Measurements from ENCODE around the gene PLCL2. TPM values are rescaled to one million over a fixed set of nuclear protein-coding genes. Genes with fewer than 3 reads are reported as not detected.

Gene PLCL2
- total and polyA plus RNA-seq, 10 donors: 6.9 to 60.4 (median 41.8) TPM

DNA sequence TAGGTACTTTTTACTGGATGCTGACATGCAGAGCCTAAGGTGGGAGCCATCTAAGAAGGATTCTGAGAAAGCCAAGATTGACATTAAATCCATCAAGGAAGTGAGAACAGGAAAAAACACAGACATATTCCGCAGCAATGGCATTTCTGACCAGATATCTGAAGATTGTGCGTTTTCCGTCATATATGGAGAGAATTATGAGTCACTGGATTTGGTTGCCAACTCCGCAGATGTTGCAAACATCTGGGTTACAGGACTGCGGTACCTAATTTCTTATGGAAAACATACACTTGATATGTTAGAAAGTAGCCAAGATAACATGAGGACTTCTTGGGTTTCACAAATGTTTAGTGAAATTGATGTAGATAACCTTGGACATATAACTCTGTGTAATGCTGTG lies 125.1 kb downstream of the PLCL2 start:
- Histone ChIP-seq H3K9me3 (no peaks in the 10 kb centered on the region), H3K4me1 (peaks cover 0 to 43% (median 23%) of the 10 kb centered on the region in 6 donors), H3K4me3 (no peak overlapping the region), H3K36me3 (peaks cover 0 to 58% (median 28%) of the 10 kb centered on the region in 6 donors), H3K27me3 (replicated peaks in 1 of 7) (no peaks in the 10 kb centered on the region), H3K27ac (no peak overlapping the region)
- TF ChIP-seq, protein P1, sequence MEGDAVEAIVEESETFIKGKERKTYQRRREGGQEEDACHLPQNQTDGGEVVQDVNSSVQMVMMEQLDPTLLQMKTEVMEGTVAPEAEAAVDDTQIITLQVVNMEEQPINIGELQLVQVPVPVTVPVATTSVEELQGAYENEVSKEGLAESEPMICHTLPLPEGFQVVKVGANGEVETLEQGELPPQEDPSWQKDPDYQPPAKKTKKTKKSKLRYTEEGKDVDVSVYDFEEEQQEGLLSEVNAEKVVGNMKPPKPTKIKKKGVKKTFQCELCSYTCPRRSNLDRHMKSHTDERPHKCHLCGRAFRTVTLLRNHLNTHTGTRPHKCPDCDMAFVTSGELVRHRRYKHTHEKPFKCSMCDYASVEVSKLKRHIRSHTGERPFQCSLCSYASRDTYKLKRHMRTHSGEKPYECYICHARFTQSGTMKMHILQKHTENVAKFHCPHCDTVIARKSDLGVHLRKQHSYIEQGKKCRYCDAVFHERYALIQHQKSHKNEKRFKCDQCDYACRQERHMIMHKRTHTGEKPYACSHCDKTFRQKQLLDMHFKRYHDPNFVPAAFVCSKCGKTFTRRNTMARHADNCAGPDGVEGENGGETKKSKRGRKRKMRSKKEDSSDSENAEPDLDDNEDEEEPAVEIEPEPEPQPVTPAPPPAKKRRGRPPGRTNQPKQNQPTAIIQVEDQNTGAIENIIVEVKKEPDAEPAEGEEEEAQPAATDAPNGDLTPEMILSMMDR (IDR thresholded peaks at IDR 0.05 in 8 of 11, conservative IDR thresholded peaks at IDR 0.05 in 3 of 11): no peak
- TF ChIP-seq POLR2AphosphoS5 (IDR thresholded peaks at IDR 0.05) (no peak), POLR2A (IDR thresholded peaks at IDR 0.05) (no peak)
- WGBS, 5 donors: 88 to 97% (median 96%) methylated on average over 5 of the region's 5 CpGs
- intact Hi-C loops (cut with DNase I; ENCODE audit: low total_unique reads): no loop called here
- DNase-seq: no peak

DNA sequence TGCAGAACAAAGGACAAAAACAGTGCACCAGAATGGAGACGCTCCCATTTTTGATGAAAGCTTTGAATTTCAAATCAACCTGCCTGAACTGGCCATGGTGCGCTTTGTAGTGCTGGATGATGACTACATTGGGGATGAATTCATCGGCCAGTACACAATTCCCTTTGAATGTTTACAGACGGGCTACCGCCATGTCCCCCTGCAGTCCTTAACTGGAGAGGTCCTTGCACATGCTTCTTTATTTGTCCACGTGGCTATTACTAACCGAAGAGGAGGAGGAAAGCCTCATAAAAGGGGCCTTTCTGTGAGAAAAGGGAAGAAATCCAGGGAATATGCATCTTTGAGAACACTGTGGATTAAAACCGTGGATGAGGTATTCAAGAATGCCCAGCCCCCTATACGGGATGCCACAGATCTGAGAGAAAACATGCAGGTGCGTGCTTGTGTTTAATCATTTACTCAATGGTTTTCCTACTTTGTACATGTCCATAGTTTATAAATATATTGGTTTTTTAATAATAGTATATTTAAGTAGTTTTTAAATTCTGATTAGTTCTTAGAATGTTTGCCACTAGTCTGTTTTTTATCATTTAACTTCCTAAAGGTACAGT lies 127.1 kb downstream of the PLCL2 start:
- WGBS, 5 donors: 94 to 99% (median 96%) methylated on average over 10 of the region's 10 CpGs
- intact Hi-C loops (cut with DNase I; ENCODE audit: low total_unique reads): no loop called here
- peaks cover 0 to 78% (median 32%) of the 10 kb centered on the region in 6 donors for H3K36me3 ChIP-seq

DNA sequence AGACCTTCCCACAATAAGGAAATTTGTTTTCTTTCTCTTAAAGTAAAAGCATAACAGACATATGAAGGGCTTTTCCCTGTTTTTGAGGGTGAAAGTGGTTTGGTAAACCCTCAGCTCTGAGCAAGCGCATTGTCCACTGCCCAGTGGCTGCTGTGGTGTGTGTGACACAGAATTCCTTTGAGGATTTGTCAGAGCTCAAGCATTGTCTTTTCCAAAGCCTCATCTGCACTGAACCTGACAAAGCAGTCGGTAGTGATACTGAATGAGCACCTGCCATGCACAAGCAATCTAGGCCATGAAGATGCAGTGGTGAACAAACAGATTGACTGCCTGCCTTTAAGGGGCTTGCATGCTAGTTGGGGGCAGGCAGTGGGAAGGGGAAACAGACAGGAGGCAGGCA lies 128.3 kb downstream of the PLCL2 start:
- TF ChIP-seq POLR2AphosphoS5 (IDR thresholded peaks at IDR 0.05) (no peak), POLR2A (IDR thresholded peaks at IDR 0.05) (no peak)
- TF ChIP-seq, protein P1 (IDR thresholded peaks at IDR 0.05 in 8 of 11, conservative IDR thresholded peaks at IDR 0.05 in 3 of 11): no peak
- no peak overlapping the region for H3K4me3 ChIP-seq
- no peaks in the 10 kb centered on the region for H3K27me3 ChIP-seq (replicated peaks in 1 of 7)
- WGBS, 5 donors: 88 to 97% (median 88%) methylated on average over 2 of the region's 2 CpGs
- no peaks in the 10 kb centered on the region for H3K9me3 ChIP-seq
- peaks cover 0 to 89% (median 32%) of the 10 kb centered on the region in 6 donors for H3K36me3 ChIP-seq
- DNase-seq: no peak
- H3K4me1 ChIP-seq: peaks cover 0 to 13% (median 0%) of the 10 kb centered on the region in 6 donors
- intact Hi-C loops (cut with DNase I; ENCODE audit: low total_unique reads): no loop called here
- no peak overlapping the region for H3K27ac ChIP-seq

More for the DNA sequence above, 127.1 kb downstream of the PLCL2 start:
- Histone ChIP-seq H3K27ac (no peak overlapping the region), H3K9me3 (no peaks in the 10 kb centered on the region), H3K4me1 (peaks cover 0 to 23% (median 4%) of the 10 kb centered on the region in 6 donors), H3K4me3 (no peak overlapping the region), H3K27me3 (replicated peaks in 1 of 7) (no peaks in the 10 kb centered on the region)
- DNase-seq: no peak
- no peak for TF ChIP-seq POLR2AphosphoS5 (IDR thresholded peaks at IDR 0.05)
- TF ChIP-seq, protein P1 (IDR thresholded peaks at IDR 0.05 in 8 of 11, conservative IDR thresholded peaks at IDR 0.05 in 3 of 11): no peak
- TF ChIP-seq POLR2A (IDR thresholded peaks at IDR 0.05): no peak

DNA sequence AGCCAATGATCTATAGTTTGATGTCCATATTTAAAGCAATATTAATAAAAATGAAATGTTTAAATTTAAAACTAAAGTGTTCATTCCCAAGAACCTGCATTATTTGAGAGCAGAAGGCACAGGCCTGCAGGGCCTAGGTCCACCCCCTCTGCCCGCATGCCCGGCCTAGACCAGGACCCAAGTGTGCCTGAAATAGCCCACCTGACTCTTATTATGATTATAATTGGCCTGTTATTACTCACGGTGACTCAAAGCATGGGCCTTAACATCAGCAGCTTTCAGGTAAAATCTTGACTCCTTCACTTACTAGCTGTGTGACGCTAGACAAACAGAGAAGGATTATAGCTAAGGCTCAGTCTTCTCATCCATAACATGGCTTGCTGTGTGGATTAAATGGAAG lies 128.8 kb downstream of the PLCL2 start:
- intact Hi-C loops (cut with DNase I; ENCODE audit: low total_unique reads): no loop called here
- TF ChIP-seq POLR2A (IDR thresholded peaks at IDR 0.05): no peak
- TF ChIP-seq, protein P1 (IDR thresholded peaks at IDR 0.05 in 8 of 11, conservative IDR thresholded peaks at IDR 0.05 in 3 of 11): no peak
- no peak for TF ChIP-seq POLR2AphosphoS5 (IDR thresholded peaks at IDR 0.05)
- Histone ChIP-seq H3K9me3 (no peaks in the 10 kb centered on the region), H3K27me3 (replicated peaks in 1 of 7) (no peaks in the 10 kb centered on the region), H3K36me3 (peaks cover 0 to 90% (median 32%) of the 10 kb centered on the region in 6 donors), H3K4me3 (no peak overlapping the region), H3K4me1 (peaks cover 0 to 8% (median 0%) of the 10 kb centered on the region in 6 donors), H3K27ac (no peak overlapping the region)
- DNase-seq: no peak
- WGBS, 5 donors: 82 to 94% (median 90%) methylated on average over 4 of the region's 4 CpGs

All from spleen (tissue), 11 donors.